SK-N-SH treated with all-trans-retinoic acid at 6 μM for 48 hours (cell line): ENCODE measurements around the gene PSAT1.

Experiments
- ATAC-seq: fragments of 200-7000 bp; cut with Tn5 transposase; 3 replicates; pipeline ENCODE4 v1.9.1; 2020; ENCODE audit warnings: mild to moderate bottlenecking, moderate library complexity
- ARNTL ChIP-seq: fragments of 450-650 bp; formaldehyde crosslinking; IDR thresholded peaks from 2 replicates; pipeline ENCODE4 v1.5.0; 2020; ENCODE audit warnings: low read depth, mild to moderate bottlenecking, moderate library complexity, borderline replicate concordance
- CSDC2 ChIP-seq: fragments of 250-450 bp; sonication (Bioruptor Pico); IDR thresholded peaks from 2 replicates; pipeline ENCODE4 v1.5.0; 2020; ENCODE audit warnings: mild to moderate bottlenecking, moderate library complexity
- CSRNP3 ChIP-seq: fragments of 250-450 bp; sonication (Bioruptor Pico); IDR thresholded peaks from 2 replicates; pipeline ENCODE4 v1.5.1; 2021; ENCODE audit warnings: mild to moderate bottlenecking, moderate library complexity
- ESRRG ChIP-seq: fragments of 250-450 bp; sonication (Bioruptor Pico); IDR thresholded peaks from 2 replicates; pipeline ENCODE4 v1.6.1; 2021; ENCODE audit warnings: mild to moderate bottlenecking
- ISL1 ChIP-seq: fragments of 250-450 bp; sonication (Bioruptor Pico); IDR thresholded peaks from 2 replicates; pipeline ENCODE4 v2.1.2; 2022; ENCODE audit warnings: mild to moderate bottlenecking, moderate library complexity
- OSR1 ChIP-seq: fragments of 250-450 bp; sonication (Bioruptor Pico); IDR thresholded peaks from 2 replicates; pipeline ENCODE4 v1.8.0; 2022; ENCODE audit warnings: moderate library complexity, mild to moderate bottlenecking, inconsistent platforms
- PPARA ChIP-seq: fragments of 250-450 bp; sonication (Bioruptor Pico); IDR thresholded peaks from 2 replicates; pipeline ENCODE4 v1.5.0; 2020; ENCODE audit warnings: mild to moderate bottlenecking, borderline replicate concordance
- RARB ChIP-seq: fragments of 250-450 bp; sonication (Bioruptor Pico); IDR thresholded peaks from 2 replicates; pipeline ENCODE4 v1.8.0; 2021; ENCODE audit warnings: mild to moderate bottlenecking, moderate library complexity
- SNAI2 ChIP-seq: fragments of 250-450 bp; sonication (Bioruptor Pico); IDR thresholded peaks from 2 replicates; pipeline ENCODE4 v1.5.0; 2020; ENCODE audit warnings: mild to moderate bottlenecking, moderate library complexity
- TCF4 ChIP-seq: fragments of 250-450 bp; sonication (Bioruptor Pico); IDR thresholded peaks from 2 replicates; pipeline ENCODE4 v1.8.0; 2021; ENCODE audit warnings: mild to moderate bottlenecking, moderate library complexity, borderline replicate concordance
- TOX ChIP-seq: fragments of 250-450 bp; sonication (Bioruptor Pico); IDR thresholded peaks from 2 replicates; pipeline ENCODE4 v1.8.0; 2021; ENCODE audit warnings: mild to moderate bottlenecking, moderate library complexity, borderline replicate concordance
- ZC3H10 ChIP-seq: fragments of 250-450 bp; sonication (Bioruptor Pico); IDR thresholded peaks from 2 replicates; pipeline ENCODE4 v1.5.1; 2021; ENCODE audit warnings: mild to moderate bottlenecking, moderate library complexity
- ZFP3 ChIP-seq: fragments of 250-450 bp; sonication (Bioruptor Pico); IDR thresholded peaks from 2 replicates; pipeline ENCODE4 v1.5.0; 2020; ENCODE audit warnings: mild to moderate bottlenecking, moderate library complexity
- ZFP30 ChIP-seq: fragments of 450-650 bp; formaldehyde crosslinking; IDR thresholded peaks from 2 replicates; pipeline ENCODE4 v1.5.0; 2022; ENCODE audit warnings: mild to moderate bottlenecking, moderate library complexity
- ZNF565 ChIP-seq: fragments of 450-650 bp; formaldehyde crosslinking; conservative IDR thresholded peaks from 2 replicates; pipeline ENCODE4 v1.5.0; 2020; ENCODE audit warnings: low read depth, mild to moderate bottlenecking, moderate library complexity
- ZNF70 ChIP-seq: fragments of 450-650 bp; formaldehyde crosslinking; IDR thresholded peaks from 2 replicates; pipeline ENCODE4 v1.5.0; 2020; ENCODE audit warnings: mild to moderate bottlenecking, moderate library complexity
- ZNF8 ChIP-seq: fragments of 450-650 bp; formaldehyde crosslinking; IDR thresholded peaks from 2 replicates; pipeline ENCODE4 v1.5.0; 2020; ENCODE audit warnings: mild to moderate bottlenecking, moderate library complexity
- TF ChIP-seq, protein P1 (sequence below): fragments of 250-450 bp; sonication (Bioruptor Pico); IDR thresholded peaks from 2 replicates; pipeline ENCODE4 v1.8.0; 2020; ENCODE audit warnings: mild to moderate bottlenecking, moderate library complexity, borderline replicate concordance
- TF ChIP-seq, protein P2 (sequence below): fragments of 250-450 bp; sonication (Bioruptor Pico); IDR thresholded peaks from 2 replicates; pipeline ENCODE4 v1.8.0; 2021; ENCODE audit warnings: low read depth, mild to moderate bottlenecking, moderate library complexity, borderline replicate concordance
- TF ChIP-seq, protein P3 (sequence below): fragments of 250-450 bp; sonication (Bioruptor Pico); IDR thresholded peaks from 2 replicates; pipeline ENCODE4 v1.5.0; 2020; ENCODE audit warnings: mild to moderate bottlenecking, moderate library complexity
- TF ChIP-seq, protein P4 (sequence below): fragments of 250-450 bp; sonication (Bioruptor Pico); IDR thresholded peaks from 2 replicates; pipeline ENCODE4 v1.5.1; 2020; ENCODE audit warnings: low read depth, mild to moderate bottlenecking, moderate library complexity

Gene PSAT1

GRCh38 chr9:78267889-78268288, 29.0 kb upstream of the PSAT1 start:
- ATAC-seq = no peak
- TF ChIP-seq, protein P1, sequence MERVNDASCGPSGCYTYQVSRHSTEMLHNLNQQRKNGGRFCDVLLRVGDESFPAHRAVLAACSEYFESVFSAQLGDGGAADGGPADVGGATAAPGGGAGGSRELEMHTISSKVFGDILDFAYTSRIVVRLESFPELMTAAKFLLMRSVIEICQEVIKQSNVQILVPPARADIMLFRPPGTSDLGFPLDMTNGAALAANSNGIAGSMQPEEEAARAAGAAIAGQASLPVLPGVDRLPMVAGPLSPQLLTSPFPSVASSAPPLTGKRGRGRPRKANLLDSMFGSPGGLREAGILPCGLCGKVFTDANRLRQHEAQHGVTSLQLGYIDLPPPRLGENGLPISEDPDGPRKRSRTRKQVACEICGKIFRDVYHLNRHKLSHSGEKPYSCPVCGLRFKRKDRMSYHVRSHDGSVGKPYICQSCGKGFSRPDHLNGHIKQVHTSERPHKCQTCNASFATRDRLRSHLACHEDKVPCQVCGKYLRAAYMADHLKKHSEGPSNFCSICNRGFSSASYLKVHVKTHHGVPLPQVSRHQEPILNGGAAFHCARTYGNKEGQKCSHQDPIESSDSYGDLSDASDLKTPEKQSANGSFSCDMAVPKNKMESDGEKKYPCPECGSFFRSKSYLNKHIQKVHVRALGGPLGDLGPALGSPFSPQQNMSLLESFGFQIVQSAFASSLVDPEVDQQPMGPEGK (CRISPR knock-in tag) = no peak
- TF ChIP-seq ZNF70 (CRISPR knock-in tag) (no peak), ZFP3 (CRISPR knock-in tag) (no peak), ZFP30 (CRISPR knock-in tag) (no peak), OSR1 (CRISPR knock-in tag) (no peak)
- TF ChIP-seq, all 23 proteins: peak for 0

- TF ChIP-seq CSRNP3 (CRISPR knock-in tag) (no peak), ZNF8 (CRISPR knock-in tag) (no peak), TCF4 (CRISPR knock-in tag) (no peak), OSR1 (CRISPR knock-in tag) (no peak), ZFP3 (CRISPR knock-in tag) (no peak), CSDC2 (CRISPR knock-in tag) (no peak), TOX (CRISPR knock-in tag) (no peak), ZNF565 (no peak), PPARA (CRISPR knock-in tag) (no peak), ESRRG (CRISPR knock-in tag) (no peak), ARNTL (no peak), RARB (CRISPR knock-in tag) (no peak), SNAI2 (no peak)
- TF ChIP-seq, protein P2, sequence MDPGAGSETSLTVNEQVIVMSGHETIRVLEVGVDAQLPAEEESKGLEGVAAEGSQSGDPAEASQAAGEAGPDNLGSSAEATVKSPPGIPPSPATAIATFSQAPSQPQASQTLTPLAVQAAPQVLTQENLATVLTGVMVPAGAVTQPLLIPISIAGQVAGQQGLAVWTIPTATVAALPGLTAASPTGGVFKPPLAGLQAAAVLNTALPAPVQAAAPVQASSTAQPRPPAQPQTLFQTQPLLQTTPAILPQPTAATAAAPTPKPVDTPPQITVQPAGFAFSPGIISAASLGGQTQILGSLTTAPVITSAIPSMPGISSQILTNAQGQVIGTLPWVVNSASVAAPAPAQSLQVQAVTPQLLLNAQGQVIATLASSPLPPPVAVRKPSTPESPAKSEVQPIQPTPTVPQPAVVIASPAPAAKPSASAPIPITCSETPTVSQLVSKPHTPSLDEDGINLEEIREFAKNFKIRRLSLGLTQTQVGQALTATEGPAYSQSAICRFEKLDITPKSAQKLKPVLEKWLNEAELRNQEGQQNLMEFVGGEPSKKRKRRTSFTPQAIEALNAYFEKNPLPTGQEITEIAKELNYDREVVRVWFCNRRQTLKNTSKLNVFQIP (CRISPR knock-in tag) = no peak
- TF ChIP-seq, protein P3, sequence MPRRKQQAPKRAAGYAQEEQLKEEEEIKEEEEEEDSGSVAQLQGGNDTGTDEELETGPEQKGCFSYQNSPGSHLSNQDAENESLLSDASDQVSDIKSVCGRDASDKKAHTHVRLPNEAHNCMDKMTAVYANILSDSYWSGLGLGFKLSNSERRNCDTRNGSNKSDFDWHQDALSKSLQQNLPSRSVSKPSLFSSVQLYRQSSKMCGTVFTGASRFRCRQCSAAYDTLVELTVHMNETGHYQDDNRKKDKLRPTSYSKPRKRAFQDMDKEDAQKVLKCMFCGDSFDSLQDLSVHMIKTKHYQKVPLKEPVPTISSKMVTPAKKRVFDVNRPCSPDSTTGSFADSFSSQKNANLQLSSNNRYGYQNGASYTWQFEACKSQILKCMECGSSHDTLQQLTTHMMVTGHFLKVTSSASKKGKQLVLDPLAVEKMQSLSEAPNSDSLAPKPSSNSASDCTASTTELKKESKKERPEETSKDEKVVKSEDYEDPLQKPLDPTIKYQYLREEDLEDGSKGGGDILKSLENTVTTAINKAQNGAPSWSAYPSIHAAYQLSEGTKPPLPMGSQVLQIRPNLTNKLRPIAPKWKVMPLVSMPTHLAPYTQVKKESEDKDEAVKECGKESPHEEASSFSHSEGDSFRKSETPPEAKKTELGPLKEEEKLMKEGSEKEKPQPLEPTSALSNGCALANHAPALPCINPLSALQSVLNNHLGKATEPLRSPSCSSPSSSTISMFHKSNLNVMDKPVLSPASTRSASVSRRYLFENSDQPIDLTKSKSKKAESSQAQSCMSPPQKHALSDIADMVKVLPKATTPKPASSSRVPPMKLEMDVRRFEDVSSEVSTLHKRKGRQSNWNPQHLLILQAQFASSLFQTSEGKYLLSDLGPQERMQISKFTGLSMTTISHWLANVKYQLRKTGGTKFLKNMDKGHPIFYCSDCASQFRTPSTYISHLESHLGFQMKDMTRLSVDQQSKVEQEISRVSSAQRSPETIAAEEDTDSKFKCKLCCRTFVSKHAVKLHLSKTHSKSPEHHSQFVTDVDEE (CRISPR knock-in tag) = no peak
- TF ChIP-seq, protein P4, sequence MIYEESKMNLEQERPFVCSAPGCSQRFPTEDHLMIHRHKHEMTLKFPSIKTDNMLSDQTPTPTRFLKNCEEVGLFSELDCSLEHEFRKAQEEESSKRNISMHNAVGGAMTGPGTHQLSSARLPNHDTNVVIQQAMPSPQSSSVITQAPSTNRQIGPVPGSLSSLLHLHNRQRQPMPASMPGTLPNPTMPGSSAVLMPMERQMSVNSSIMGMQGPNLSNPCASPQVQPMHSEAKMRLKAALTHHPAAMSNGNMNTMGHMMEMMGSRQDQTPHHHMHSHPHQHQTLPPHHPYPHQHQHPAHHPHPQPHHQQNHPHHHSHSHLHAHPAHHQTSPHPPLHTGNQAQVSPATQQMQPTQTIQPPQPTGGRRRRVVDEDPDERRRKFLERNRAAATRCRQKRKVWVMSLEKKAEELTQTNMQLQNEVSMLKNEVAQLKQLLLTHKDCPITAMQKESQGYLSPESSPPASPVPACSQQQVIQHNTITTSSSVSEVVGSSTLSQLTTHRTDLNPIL (CRISPR knock-in tag) = no peak
- ATAC-seq = no peak
Observed at GRCh38 chr9:78269784-78270183, 27.1 kb upstream of the PSAT1 start.

DNA sequence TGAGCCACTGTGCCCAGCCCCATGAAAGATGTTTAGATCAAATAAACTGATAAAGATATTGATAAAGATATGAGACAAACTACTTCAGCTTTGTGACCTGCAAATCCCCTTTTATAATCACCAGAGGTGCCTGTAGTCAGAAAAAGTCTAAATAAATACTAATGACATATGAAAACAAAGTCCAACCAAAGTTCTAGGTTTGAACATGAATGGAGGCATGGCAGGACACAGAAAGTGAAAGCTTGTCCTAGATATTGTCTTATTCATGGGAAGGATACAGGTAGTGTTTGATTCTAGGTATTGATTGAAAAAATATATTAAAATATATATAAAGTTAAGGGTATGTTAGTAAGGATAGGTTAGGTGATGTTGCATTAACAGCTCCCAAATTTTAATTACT, 24.6 kb upstream of the PSAT1 start:
- no peak for TF ChIP-seq ZNF8 (CRISPR knock-in tag)

GRCh38 chr9:78273761-78274160, 23.2 kb upstream of the PSAT1 start:
- ATAC-seq = no peak
- TF ChIP-seq ESRRG (CRISPR knock-in tag) (no peak), ISL1 (CRISPR knock-in tag) (no peak), CSRNP3 (CRISPR knock-in tag) (no peak), ZC3H10 (CRISPR knock-in tag) (no peak), SNAI2 (no peak), ARNTL (no peak), ZNF565 (no peak)
- TF ChIP-seq, protein P4 (CRISPR knock-in tag) = no peak

More for the DNA sequence above, 24.6 kb upstream of the PSAT1 start:
- no peak for ATAC-seq
